HG03442 (cell line): ENCODE data around the gene PLEKHM1.
"Not testable (repeated sequence)": the region's sequence is repeated elsewhere in the genome, so short reads cannot be mapped to it uniquely, and the experiment has no call there.

ENCODE experiments used
- ATAC-seq: cut with Tn5 transposase; IDR thresholded peaks from one replicate; pipeline ENCODE4 v1.9.1; 2021; ENCODE audit warnings: mild to moderate bottlenecking, moderate library complexity; ENCODE audit not compliant: unreplicated experiment

Gene PLEKHM1

DNA sequence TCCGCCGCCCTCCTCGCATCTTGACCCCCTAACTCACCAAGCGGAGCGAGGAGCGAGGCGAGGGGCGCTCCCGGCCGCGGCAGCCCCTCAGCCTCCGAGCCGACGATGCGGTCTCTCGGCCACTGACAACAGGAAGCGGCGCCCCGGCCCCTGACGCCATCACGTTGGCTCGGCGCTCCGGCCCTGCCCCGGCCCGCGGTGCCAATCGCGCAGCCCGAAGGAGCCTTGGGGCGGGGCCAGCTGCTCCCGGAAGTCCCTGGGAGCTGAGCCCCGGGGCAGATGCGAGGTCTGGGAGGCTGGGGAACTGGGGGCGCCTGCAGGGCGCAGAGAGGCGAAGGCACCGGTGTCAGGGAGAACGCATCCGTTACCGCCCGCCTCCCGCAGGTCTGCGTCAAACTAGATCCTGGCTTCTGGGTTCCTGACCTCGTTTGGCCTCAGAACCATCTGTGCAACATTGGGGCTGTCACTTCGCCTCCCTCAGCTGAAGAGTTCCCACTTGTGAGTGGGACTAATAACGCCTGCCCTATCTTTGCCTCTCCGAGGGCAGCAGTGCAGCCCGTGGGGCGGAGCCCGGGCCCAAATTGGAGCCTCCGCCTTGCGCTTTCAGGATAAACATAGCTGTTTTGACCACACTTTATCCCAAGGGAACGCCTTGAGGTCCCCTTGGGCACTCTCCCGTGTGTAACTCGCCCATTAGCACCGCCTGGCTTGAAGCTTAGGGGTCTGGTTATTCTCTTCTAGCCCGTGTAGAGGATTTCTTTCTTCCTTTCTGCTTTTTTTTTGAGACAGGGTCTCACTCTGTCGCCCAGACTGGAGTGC lies at the start of gene PLEKHM1:
Gene PLEKHM1, minus strand, starts transcription at position 107 of the 819 bp plus-strand sequence. CDS start 8,237 bp downstream, outside the sequence.
- peak; percentile 92 for ATAC-seq

DNA sequence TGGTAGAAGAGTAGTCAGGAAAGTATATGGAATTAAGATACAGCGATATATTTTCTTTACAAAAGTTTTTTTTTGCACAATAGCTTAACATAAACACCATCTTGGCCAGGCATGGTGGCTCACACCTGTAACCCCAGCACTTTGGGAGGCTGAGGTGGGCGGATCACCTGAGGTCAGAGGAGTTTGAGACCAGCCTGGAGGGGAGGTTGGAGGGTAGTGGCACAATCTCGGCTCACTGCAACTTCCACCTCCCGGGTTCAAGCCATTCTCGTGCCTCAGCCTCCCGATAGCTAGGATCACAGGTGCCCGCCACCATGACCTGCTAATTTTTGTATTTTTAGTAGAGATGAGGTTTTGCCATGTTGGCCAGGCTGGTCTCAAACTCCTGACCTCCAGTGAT lies 47.6 kb upstream of the PLEKHM1 start:
- ATAC-seq, result not testable (repeated sequence)

DNA sequence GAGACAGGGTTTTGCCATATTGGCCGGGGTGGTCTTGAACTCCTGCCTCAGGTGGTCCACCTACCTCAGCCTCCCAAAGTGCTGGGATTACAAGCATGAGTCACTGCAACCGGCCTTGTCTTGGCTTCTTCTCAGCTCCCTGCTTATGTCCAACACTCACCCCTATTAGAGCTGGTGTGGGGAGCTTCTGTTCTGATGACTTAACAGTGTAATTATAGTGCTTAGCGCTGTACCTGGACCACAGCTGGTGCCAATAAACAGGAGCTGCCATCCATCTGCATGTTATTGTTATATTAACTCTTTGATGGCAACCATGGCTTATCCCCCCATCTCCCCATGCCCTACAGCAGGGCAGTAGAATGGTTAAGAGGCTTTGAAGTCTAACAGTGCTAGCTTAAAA lies 15.6 kb upstream of the PLEKHM1 start:
- not testable (repeated sequence) for ATAC-seq

DNA sequence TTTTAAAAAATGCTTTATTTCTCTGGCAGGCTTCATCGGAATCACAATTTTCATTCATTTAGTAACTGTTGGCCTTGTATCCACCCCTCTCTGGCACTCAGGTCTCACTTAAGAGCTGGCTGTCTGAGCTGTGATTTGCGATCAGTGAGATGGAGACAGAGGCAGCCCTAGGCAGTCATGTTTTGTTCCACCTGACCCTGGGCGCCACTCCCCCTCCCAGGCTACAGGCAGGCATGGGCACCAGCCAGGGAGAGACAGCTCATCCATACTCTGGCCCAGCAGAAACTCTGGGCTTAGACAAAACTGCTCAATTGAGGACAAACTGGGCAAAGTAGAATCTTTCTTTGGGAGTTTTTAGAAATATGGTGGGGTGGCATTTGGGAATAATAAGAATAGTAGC lies 14.7 kb upstream of the PLEKHM1 start:
- ATAC-seq, result not testable (repeated sequence)

DNA sequence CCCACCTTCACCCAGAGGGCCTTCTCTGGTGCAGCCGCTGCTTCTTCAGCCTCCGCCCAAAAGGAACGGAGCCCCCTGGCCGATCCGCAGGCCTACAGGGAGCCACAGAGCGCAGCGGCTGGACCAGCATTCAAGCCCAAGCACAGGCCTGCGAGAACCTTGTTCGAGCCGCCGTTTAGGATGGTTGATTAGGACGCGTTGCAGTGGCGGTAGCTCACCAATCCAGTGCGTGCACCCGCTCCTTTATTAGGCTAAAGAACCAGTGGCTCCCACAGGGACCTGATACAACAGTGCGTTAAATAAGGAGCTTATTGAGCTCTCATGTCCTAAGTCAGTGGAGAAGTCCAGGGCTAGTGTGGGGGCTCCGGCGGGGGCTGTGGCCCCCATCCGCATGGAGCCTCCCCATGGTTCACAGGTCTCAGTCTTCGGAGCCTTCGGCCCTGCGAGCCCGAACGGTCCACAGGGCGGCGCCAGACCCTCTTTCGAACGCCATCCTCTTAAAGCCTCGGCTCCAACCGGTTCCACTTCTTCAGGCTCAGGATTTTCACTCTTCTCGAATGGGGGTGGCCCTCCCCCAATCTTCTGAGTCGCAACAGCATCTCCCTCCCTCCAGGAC lies 10.7 kb upstream of the PLEKHM1 start:
- ATAC-seq, result not testable (repeated sequence)

DNA sequence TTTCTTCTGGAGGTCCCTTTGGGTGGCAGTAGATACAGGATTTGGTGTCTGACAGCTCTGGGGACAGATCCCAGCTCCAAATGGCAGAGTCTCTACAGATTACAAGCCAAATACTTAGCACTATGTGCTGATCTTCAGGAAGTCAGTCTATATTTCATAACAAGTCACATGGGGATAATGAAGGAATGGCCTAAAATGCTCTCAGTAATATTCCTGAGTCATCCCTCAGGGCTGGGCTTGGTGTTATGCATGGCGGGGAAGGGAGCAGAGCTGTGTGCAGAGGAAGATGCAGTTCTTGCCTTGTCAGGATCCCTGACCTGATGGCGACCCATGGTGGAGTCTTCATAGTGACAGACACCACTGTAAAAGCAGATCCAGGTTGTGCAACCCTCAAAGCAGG lies 10.0 kb upstream of the PLEKHM1 start:
- ATAC-seq, result not testable (repeated sequence)

DNA sequence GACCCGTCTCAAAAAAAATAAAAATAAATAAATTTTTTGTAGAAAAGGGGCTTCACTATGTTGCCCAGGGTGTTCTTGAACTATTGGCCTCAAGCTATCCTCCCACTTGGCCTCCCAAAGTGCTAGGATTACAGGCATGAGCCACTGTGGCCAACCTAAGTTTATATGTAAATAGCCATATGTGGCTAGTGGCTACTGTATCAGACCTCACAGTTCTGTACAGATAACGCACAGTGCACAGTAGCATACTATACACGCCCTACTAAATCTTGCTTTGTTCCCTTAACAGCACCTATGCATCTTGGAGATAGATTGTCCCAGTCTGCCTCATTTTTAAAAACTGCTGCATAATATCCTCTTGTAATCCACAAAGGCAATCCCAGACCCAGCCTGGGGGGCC lies 8.7 kb upstream of the PLEKHM1 start:
- ATAC-seq, result not testable (repeated sequence)

DNA sequence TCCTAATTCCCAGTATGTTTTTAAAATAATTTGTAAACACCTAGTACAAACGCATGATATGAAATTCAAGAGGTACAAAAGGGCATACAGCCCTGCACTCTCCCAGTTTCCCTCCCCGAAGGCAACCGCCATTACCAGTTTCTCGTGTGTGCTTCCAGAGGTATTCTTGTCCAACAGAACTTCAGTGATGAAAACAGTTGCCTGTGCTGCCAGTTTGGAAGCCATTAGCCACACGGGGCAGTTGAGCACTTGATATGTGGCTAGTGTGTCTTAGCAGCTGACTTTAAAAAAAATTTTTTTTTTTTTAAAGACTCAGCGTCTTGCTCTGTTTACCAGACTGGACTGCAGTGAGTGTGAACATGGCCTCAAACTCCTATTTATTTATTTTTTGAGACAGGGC lies 7.9 kb upstream of the PLEKHM1 start:
- not testable (repeated sequence) for ATAC-seq

DNA sequence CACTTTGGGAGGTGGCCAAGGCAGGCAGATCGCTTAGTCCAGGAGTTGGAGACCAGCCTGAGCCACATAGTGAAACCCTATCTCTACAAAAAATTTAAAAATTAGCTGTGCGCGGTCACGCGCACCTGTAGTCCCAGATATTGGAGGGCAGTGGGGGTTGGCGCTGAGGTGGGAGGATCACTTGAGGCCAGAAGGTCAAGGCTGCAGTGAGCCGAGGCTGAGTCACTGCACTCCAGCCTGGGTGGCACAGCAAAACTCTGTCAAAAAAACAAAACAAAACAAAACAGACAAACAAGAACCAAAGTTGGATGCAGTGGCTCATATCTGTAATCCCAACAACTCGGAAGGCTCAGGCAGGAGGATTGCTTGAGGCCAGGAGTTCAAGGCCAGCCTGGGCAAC lies 6.9 kb upstream of the PLEKHM1 start:
- not testable (repeated sequence) for ATAC-seq

DNA sequence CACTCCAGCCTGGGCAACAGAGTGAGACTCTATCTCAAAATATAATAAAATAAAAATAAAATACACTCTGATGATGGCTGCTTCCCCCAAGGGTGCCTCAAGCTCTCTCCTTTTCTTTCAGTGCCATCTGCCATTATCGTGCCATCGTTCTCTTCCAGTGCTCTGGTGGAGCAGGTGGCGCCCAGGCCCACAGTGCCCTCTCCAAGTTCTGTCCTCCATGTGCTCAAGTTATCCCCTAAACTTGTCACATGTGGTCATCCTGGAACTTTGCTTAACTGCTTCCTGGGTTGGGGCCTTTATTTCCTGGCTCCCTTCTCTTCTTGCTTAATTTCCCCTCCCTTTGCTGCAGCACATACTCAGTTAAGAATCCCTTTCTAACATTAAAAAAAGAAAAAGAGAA lies 6.0 kb upstream of the PLEKHM1 start:
- ATAC-seq, result not testable (repeated sequence)

DNA sequence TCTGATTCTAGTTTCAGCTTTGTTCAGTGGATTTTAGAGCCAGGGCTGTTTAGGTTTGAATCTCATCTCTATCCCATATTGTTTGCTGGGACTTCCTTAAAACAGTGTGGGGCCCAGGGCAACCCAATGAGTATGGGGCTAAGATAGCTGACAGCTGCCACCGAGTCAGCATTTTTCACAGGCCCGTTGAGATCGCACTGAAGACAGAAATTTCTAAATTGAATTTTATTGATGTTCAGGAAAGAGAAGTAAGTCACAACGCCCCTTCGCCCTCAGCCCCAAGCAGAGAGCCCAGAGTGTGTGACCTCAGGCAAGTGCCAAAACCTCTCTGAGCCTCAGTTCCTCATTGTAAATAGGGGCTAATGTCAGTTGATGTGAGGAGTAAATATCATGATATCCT lies 4.0 kb upstream of the PLEKHM1 start:
- ATAC-seq, result not testable (repeated sequence)

DNA sequence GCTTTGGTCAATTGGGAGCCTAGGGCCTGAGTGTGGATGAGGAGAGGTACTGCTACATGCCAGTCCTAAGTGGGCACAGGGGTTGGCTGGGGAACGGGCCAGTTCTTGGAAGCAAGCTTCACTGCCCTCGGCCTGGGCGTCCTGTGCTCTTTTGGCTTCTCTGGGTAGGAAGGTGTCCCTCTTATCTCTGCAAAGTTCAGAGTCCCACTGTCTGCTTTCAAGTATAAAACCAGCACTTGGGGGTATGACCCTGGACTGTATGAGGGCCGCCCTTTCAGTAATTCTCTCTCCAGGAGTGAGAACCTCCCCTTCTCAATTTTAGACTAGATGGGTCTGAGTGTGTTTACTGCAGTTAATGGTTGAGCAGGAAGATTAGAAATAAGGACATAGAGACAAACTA lies 1.6 kb upstream of the PLEKHM1 start:
- ATAC-seq, result not testable (repeated sequence)

DNA sequence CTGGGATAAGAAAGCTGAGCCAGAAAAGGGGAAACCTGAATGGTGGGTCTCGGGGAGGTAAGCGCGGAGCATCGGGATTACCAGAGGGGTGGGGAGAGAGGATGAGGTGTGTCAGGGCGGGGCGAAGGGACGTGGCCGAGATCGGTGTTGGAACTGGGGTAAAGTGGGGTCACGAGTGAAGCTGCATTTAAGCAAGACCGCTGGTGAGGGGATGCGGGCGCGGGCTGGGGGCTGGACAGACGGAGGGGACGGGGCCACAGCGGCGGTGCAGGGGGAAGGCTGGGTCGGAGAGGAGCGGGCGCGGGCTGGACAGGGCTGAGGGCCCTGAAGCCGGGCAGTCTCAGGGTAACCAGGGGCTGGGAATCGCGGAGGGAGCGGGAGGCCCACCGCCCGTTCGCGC lies 323 bp downstream of the PLEKHM1 start:
- ATAC-seq, result peak; percentile 4

DNA sequence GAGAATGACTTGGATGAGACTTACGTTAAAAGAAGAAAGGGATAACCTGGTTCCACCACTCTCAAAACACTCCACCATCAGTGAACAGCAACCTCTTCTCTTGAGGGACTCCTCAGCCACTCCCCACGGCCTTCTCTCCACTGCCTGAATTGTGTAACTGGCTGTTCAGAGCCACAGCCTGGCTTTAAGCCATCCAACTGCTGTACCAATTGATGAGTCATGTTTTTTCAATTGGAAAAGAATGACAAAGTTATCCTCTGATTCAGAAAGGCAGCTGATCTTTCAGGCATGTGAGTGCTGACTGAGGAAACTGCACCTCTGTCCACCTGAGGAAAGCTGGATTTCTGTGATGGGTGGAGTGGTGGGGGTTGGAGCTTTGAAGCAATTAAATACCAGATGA lies 2.8 kb downstream of the PLEKHM1 start:
- not testable (repeated sequence) for ATAC-seq

DNA sequence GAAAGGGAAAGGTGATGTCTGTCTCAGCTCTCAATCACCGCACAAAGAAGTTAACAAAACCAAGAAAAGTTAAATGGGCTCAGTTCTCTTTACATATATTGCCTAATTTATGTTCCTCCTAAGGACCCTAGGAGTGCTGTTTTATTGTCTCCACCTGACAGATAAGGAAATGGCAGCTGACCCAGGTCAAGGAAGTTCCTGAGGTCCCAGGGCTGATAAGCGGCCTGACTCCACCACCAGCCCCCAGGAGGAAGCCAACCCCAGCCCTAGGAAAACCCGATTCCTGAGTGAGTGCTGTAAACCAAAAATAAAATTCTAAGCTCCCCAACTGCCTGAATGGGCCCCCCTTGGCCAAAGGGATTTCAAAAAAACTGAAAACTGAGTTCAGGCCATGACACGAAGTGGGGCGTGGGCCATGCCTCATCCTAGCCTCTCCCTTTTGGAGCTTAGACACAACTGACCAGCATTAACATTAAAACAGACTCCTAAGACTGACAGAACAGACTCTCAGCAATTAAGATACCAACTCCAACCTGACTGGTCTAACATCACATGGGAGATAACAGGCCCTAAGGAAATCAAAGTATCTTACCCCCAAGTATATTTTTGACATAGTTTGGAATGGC lies 6.8 kb downstream of the PLEKHM1 start:
- ATAC-seq, result not testable (repeated sequence)

DNA sequence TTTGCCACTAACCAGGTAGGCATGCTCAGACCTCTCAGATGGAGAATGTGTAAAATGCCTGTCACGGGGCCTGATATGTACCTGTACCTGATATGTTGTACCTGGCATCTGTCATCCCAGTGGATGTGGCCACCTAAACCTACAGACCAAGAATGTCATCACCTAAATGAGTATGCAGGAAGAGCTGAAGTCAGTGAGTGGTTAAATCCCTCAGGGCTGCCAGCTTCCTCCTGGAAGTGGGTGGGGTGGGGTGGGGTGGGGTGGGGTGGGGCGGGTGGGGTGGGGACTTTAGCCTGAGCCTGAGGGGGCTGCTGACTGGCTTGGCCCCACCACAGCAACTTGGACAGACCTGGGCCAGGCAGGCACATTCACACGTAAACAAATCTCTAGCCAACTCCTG lies 7.3 kb downstream of the PLEKHM1 start:
- ATAC-seq, result not testable (repeated sequence)

DNA sequence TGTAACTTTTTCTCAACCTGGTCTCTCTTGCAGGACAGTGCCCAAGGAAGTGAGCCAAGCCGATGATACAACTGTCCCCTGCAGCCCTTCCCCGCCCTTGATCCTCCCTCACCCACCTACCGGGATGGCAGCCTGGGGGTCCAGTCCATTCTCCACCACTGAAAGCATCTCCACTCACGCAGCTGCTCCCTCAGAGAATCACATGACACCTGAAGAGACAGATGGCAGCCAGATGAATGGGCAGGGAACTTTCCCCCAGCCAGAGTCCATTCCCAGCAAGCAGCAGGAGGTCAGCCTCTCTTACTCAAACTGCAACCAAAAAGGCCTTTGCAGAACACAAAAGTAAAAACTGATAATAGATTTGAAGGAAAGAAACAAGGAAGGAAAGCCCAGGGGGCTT lies 8.2 kb downstream of the PLEKHM1 start:
- not testable (repeated sequence) for ATAC-seq

DNA sequence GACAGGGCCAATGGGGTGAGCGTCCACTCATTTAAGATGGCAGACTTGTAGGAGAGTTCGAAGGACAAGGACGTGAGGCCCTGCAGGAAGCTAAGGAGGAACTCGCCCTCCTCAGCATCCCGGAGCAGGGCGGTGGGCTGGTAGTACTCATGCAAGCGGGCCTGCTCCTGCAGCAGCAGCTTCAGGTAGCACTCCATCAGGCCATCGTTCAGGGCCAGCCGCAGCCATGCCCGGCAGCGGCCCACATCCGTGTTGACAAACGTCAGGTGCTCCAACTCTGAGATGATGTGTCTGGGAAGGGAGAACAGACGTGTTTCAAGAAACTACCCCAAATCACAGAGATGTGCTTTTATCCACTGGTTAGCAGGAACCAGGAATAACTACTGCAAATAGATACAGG lies 15.1 kb downstream of the PLEKHM1 start:
- ATAC-seq, result not testable (repeated sequence)

DNA sequence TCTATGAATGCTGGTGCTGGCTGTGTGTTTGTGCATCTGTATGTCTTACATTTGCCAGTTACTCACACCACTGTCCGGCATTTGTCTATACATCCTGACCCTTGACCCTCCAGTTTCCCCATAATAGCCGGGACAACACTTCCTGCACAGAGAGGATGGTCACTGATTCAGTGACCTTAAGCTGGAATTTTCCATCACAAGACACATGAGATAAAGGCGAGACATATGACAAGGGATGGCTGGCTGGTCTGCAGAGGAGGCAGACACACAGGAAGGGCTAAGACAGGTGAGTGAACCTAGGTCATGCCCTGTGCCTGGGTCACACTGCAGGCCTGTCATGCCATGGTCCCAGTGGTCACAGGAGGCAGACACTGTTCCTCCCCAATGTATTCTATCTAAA lies 18.3 kb downstream of the PLEKHM1 start:
- not testable (repeated sequence) for ATAC-seq

DNA sequence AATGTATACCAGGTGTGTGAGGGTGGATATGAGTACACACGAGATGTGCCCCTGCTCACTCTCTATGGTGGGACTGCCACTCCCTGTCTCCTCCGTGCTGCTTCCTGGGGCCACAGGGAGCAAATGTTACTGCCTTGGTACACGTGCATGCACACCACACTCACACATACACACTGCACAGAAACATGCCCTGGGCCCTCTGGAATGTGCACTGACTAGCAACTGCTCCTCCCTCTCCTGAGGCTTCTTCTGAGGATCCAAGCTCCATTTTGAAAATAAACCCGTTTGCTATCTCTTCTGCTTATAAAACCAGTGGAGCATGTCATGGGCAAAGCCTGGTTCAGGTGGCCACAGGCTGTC lies 21.3 kb downstream of the PLEKHM1 start:
- ATAC-seq, result not testable (repeated sequence)

DNA sequence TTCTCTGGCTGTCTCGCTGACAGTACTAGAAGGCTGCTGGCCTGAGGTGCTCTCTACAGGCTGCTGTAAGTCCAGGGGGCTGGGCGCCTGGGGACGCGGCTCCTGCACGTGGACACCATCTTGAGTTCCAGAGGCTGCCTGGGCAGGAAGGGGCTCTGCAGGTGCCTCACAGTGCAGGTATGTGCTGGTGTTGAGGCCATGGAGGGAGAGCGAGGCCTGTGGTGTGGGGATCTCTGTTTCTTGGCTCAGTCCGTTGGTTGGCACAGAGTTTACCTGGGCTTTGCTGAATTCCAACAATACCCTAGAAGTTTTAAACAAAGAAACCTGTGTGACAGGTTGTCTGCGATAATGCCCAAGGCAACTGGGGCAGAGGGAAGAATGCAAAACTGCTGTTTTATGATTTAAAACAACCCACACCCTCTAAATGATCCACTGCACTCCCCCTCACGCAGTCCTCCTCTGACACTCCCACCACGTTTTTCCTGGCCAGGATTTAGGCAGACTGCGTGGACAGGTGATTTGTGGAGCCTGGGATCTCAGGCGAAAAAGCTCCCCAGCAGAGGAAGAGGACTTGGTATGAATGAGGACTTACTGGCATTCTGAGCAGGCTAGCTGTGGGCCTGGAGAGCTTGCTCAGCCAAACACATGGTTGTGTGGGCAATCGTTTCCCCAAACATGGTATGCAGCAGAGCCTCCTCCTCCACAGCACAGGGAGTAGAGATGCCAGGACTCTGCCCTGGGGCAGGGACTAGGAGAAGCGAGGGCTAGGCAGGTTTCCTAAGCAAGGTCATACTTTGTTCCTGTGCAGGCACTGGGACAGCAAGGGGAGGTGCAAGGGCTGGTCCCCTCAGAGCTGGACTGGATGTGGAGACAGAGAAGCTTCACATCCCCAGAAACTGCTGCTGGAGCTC lies 22.0 kb downstream of the PLEKHM1 start:
- not testable (repeated sequence) for ATAC-seq
